Pancreas (tissue), 10 donors: ENCODE results near the gene IMPDH1. TPM values are rescaled to one million over a fixed set of nuclear protein-coding genes. Genes with fewer than 3 reads are reported as not detected.

Experiments
- ATAC-seq, 4 donors: fragments of 200-7000 bp; cut with Tn5 transposase; one replicate each; pipeline versions ENCODE4 v1.8.0 to v1.9.1; 2020; ENCODE audit warnings: mild to moderate bottlenecking in 4 of 4, moderate library complexity in 4 of 4
- DNase-seq, 6 donors: peaks; one replicate each; pipeline ENCODE4 v3.0.0-alpha.2; 2020
- FAIRE-seq: peaks from 2 replicates; lab custom pipeline; 2012; peaks lifted over from hg19 to GRCh38; lab: Jason Lieb, UNC
- H3K27ac ChIP-seq, 4 donors: fragments of 200-600 bp; sonication (generic); 1 replicate in 3 of 4; 2 replicates in 1 of 4; pipeline versions ENCODE4 v1.5.0 to v1.8.0; 2020
- H3K27me3 ChIP-seq, 4 donors: fragments of 200-600 bp; one replicate each; pipeline ENCODE4 v1.8.0; 2021
- H3K36me3 ChIP-seq, 3 donors: fragments of 200-600 bp; sonication (generic) in 1 of 3; one replicate each; pipeline versions ENCODE4 v1.5.0 to v1.8.0; 2020 to 2021
- H3K4me1 ChIP-seq, 3 donors: fragments of 200-600 bp; one replicate each; pipeline ENCODE4 v1.8.0; 2021
- H3K4me3 ChIP-seq, 4 donors: fragments of 200-600 bp; sonication (generic) in 2 of 4; one replicate each; pipeline versions ENCODE4 v1.5.0 to v1.8.0; 2020 to 2021
- H3K9me3 ChIP-seq, 4 donors: fragments of 200-600 bp; one replicate each; pipeline ENCODE4 v1.8.0; 2021
- CTCF ChIP-seq, 4 donors: fragments of 200-600 bp; sonication (generic) in 3 of 4; IDR thresholded peaks; one replicate each; pipeline versions ENCODE4 v1.5.0 to v1.8.0; 2021; ENCODE audit warnings: antibody characterized with exemption in 4 of 4
- WGBS, 2 donors: extraction: QIAGEN DNeasy Blood & Tissue Kit; methylation state at CpG; one replicate each; pipeline ENCODE4 v1.1.7; 2013; 5-methylcytosine and 5-hydroxymethylcytosine counted together
- intact Hi-C, 3 donors: fragments of 100-400 bp; cut with DNase I; formaldehyde crosslinking; loops; one replicate each; pipeline versions ENCODE4 v1.11.1 to v1.14.2; 2022
- polyA plus RNA-seq, 2 donors: library from polyadenylated mRNA; stranded (reverse); fragments of 200-250 nt; gene quantifications; one replicate each; pipeline ENCODE4 v1.2.3, GENCODE V29; 2013
- total RNA-seq, 6 donors: library from RNA; stranded (reverse); fragmentation: NEBNext Ultra II Directional in 4 of 6; extraction: Animal tissue kit (Norgen Biotek cat#: 25700) in 4 of 6; gene quantifications; one replicate each; pipeline versions ENCODE4 v1.2.1 to v1.2.4, GENCODE V29; 2021 to 2023
- donor health status: healthy with polysubstance abuse.
- donor health status: DM: no; HTN: no; CAD: no; lungs with moderate emphysema.
- donor health status: DM: no; HTN: no; CAD: no.
- donor health status: control.
- donor health status: control.
- donor health status: Bipolar disorder and iron deficiency.
- donor health status: DM: yes; HTN: yes; CAD: no.
- donor health status: DM: no; HTN: no; CAD: no.
- donor health status: DM: no; HTN: no; CAD: no.
- donor health status: DM: yes; HTN: yes; CAD: no.

Gene IMPDH1
- total and polyA plus RNA-seq, 8 donors = 16.8 to 26.0 (median 19.8) TPM

- DNase-seq = peak in 1 of 6 donors; percentile 66
- no peak for ATAC-seq
- WGBS, 2 donors = 82 to 90% methylated on average over 7 of the region's 7 CpGs
- Histone ChIP-seq H3K27ac (no peak overlapping the region), H3K4me1 (peaks cover 0 to 6% (median 0%) of the 10 kb centered on the region in 3 donors), H3K9me3 (no peaks in the 10 kb centered on the region), H3K27me3 (no peaks in the 10 kb centered on the region), H3K4me3 (no peak overlapping the region), H3K36me3 (no peaks in the 10 kb centered on the region)
- no peak for TF ChIP-seq CTCF (IDR thresholded peaks at IDR 0.05)
- intact Hi-C loops = no loop called here
- FAIRE-seq = no peak
Observed at GRCh38 chr7:128407233-128407589, 2.6 kb downstream of the IMPDH1 start.

GRCh38 chr7:128406314-128407232 lies 3.2 kb downstream of the IMPDH1 start:
- WGBS, 2 donors = 38% methylated on average over 16 to 17 of the region's 17 CpGs
- Histone ChIP-seq H3K36me3 (no peaks in the 10 kb centered on the region), H3K27me3 (no peaks in the 10 kb centered on the region), H3K4me1 (peaks cover 0 to 6% (median 0%) of the 10 kb centered on the region in 3 donors), H3K27ac (no peak overlapping the region), H3K4me3 (peak overlapping the region in 2 of 4 donors; percentile 76 to 84), H3K9me3 (no peaks in the 10 kb centered on the region)
- FAIRE-seq = no peak
- ATAC-seq = no peak
- no peak for TF ChIP-seq CTCF (IDR thresholded peaks at IDR 0.05)
- intact Hi-C loops = no loop called here
- DNase-seq = no peak

- intact Hi-C loops = no loop called here
- 0 to 1% methylated on average over 28 to 107 of the region's 107 CpGs for WGBS, 2 donors
- ATAC-seq (peak in 3 of 4 donors; percentile 6 to 35 (median 17)), FAIRE-seq (no peak), DNase-seq (peak in 5 of 6 donors; percentile 38 to 79 (median 59))
- Histone ChIP-seq H3K4me1 (peaks cover 0 to 6% (median 0%) of the 10 kb centered on the region in 3 donors), H3K27ac (no peak overlapping the region), H3K4me3 (peak overlapping the region; percentile 47 to 84 (median 73)), H3K9me3 (no peaks in the 10 kb centered on the region), H3K36me3 (no peaks in the 10 kb centered on the region), H3K27me3 (no peaks in the 10 kb centered on the region)
- no peak for TF ChIP-seq CTCF (IDR thresholded peaks at IDR 0.05)
Observed at GRCh38 chr7:128405471-128406313, 4.1 kb downstream of the IMPDH1 start.

- 30 to 32% methylated on average over 13 of the region's 13 CpGs for WGBS, 2 donors
- TF ChIP-seq CTCF (IDR thresholded peaks at IDR 0.05) = no peak
- Histone ChIP-seq H3K36me3 (peaks cover 0 to 6% (median 0%) of the 10 kb centered on the region in 3 donors), H3K4me1 (peaks cover 0 to 6% (median 0%) of the 10 kb centered on the region in 3 donors), H3K9me3 (no peaks in the 10 kb centered on the region), H3K27me3 (no peaks in the 10 kb centered on the region), H3K27ac (no peak overlapping the region), H3K4me3 (peak overlapping the region; percentile 47 to 84 (median 73))
- DNase-seq (no peak), FAIRE-seq (no peak), ATAC-seq (peak in 2 of 4 donors; percentile 9 to 10)
- intact Hi-C loops = no loop called here
Observed at GRCh38 chr7:128404886-128405470, 4.8 kb downstream of the IMPDH1 start.
